ENCODE results near the gene TIMM22.
"Not testable (repeated sequence)": the region's sequence is repeated elsewhere in the genome, so short reads cannot be mapped to it uniquely, and the experiment has no call there.

Gene TIMM22

GRCh38 chr17:1040216-1040600 is 43.3 kb downstream of the TIMM22 start:
- no peak for DNase-seq

GRCh38 chr17:1041746-1042145 is 44.8 kb downstream of the TIMM22 start:
- no peak for DNase-seq

GRCh38 chr17:1042486-1042885 is 45.6 kb downstream of the TIMM22 start:
- no peak for DNase-seq

DNA sequence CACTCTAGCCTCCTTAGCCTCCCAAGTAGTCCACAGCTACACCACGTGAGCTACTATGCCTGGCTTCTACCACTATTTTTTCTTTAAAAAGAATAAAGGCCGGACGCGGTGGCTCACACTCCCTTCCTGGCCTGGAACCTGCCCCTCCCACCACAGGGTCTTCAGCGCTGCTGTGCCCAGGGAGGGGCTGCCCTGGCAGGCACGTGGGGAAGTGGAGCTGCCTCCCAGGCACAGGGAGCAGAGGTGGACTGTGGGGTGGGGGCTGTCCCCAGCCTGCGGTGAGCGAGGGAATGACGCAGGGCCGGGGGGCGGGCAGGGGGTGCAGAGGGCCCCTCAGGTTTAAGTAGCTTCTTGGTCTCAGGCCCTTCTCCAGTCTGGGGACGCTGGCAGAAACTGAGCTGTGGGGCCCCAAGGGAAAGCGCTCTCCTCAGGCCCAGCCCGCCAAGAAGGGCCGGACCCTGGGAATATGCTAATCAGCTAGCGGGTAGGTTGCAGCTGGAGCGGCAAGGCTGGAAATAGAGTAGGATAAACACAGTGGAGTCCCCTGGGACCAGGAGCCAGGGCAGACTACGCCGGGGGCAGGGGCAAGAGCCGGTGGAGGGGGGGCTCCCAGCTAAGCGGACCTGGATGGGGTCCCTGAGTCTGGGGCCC is 46.8 kb downstream of the TIMM22 start:
- DNase-seq: no peak

- not testable (repeated sequence) for DNase-seq
These were observed 47.6 kb downstream of the TIMM22 start for GRCh38 chr17:1044387-1045009.

DNA sequence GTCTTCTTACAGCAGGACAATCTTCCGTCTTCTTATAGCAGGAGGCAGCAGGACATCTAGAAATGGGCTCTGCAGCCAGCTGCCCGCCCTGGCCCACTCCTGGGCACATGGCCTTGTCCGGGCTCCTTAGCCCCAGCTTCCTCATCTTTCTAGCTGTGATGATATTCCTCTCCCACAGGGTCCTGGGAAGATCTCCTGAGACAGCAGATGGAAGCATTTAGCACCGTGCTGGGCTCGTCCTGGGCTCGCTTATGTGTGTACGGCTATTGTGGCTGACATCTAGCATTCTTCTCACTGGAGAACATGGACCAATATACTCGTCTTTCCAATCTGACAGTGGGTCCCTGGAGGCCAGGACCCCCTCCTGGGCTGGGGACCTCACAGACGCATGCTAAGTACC is 48.5 kb downstream of the TIMM22 start:
- DNase-seq: no peak

DNA sequence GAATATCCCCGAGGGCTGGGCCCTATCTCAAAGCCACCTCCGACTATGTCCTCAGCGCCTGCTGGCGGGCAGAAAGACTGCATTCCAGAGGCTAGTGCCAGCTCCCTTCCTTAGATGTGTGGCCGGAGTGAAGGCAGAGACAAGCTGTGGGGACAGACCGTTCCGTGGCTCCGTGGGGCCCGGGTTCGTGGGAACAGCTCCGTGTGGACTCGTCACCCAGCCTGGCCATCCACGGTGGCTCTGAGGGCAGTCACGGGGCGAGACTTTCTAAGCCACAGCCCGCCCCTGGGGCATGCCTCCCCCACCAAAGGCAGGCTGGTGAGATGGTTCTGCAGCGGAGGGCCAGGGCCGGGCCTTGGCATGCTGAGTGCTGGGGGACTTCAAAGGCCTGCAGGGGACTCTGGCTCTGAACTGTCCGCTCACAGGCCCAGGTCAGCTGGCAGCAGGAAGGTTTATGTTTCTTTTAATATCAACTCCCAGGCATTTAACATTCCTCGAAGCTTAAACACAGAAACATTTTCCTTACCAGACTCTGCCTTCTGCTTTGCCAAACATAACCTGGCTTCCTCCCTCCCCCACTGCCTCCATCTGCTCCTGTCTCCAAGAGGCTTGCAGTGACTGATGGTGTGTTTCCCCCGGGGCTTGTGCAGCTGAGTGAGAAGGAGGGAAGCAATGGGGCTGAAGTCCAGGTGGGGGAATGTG is 50.4 kb downstream of the TIMM22 start:
- no peak for DNase-seq

DNA sequence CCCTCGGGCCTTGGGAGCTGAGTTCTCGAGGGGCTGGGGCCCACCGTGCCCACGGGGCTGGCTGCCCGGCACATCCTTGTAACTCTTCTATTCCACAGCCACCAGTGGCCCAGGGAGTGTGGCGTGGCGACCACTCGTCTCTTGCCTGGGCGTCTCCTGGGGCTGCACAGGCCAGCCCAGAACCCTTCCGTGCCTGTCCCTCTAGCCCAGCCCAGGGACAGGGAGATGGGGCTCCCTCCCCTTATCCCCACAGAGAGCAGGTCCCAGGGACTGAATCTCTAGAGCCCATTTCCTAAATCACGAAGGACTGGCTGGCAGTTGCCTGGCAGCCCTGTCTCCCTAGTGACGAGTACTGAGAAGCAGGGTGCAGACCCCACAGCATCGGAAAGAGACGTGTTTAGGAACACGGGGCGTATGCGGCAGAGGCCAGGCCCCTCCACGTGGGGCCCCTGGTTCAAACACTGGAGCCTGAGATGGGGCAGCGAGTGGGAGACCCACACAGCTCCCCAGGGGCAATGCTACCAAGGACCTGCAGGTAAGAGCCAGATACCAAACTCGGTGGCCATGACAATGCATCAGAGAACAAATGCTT is 51.0 kb downstream of the TIMM22 start:
- no peak for DNase-seq

DNA sequence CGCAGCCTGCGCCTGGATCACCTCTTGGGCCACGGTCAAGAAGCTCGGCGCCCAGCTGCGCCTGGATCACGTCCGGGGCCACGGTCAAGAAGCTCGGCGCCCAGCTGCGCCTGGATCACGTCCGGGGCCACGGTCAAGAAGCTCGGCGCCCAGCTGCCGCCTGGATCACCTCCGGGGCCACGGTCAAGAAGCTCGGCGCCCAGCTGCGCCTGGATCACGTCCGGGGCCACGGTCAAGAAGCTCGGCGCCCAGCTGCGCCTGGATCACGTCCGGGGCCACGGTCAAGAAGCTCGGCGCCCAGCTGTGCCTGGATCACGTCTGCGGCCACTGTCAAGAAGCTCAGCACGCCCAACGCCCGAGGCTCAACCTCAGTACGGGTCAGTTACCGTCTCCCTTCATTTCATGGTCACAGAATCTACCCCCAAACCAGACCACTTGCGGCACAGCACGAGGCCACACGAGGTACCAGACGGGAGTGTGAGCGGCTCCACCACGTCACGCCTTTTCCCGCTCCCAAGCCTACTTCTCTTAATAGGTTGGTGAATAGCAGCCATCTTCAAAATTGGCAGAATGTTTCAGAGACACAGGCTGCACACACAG is 51.7 kb downstream of the TIMM22 start:
- DNase-seq: not testable (repeated sequence)

GRCh38 chr17:1049446-1050225 is 52.7 kb downstream of the TIMM22 start:
- no peak for DNase-seq

- no peak for DNase-seq
These were observed 53.5 kb downstream of the TIMM22 start for GRCh38 chr17:1050246-1050995.

DNA sequence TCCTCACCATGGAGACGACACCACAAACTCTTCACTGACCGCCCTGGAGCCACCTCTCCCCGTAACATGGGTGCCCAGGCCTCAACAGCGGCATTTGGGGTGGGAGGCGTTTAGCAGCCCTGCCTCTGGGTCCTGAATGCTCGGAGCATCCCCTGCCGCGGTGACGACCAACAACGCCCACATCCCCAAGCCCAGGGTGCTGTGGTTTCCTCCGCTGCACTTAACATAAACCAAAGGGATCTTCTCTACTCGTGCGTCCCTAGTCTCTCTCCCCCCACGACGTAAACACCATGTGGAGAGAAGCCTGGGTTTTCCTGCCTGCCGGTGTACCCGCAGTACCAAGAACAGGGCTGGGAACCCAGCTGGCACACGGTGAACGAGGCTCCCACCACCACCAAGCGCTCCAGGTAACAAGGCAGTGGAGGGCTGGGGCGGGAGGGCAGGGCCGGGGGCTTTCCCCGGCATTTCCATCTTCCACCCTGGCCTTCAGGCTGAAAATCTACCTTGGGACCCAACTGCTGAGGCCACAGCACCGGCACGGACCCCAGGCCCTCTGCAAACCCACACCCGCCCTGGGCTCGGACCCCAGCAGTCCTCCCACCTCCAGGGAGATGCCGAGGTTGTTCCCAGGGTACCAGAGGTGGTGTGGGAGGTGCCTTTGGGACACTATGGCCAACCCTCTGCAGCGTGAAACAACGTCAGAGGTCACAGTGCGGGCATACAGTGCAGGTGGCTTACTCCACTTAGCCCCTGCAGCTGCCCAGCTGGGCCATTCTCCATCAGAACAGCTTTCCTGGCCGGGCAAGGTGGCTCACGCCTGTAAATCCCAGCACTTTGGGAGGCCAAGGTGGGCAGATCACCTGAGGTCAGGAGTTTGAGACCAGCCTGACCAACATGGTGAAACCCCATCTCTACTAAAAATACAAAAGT is 54.3 kb downstream of the TIMM22 start:
- no peak for DNase-seq

Measured in T-helper 1 cell (primary cell).